PFSK-1 (cell line): ENCODE measurements around the gene TMEM182.

Experiments used
- POLR2AphosphoS5 ChIP-seq: IDR thresholded peaks from 2 replicates; pipeline ENCODE4 v1.6.1; 2012; ENCODE audit warnings: low read depth, mild to moderate bottlenecking, control low read depth, low read length, moderate library complexity
- REST ChIP-seq, 2 experiments: IDR thresholded peaks; 2 replicates each; pipeline versions ENCODE4 v1.6.1 to v1.8.0; 2011 to 2012; ENCODE audit warnings: low read depth in 2 of 2, low read length in 2 of 2, control low read depth in 1 of 2, inconsistent platforms in 1 of 2, mild to moderate bottlenecking in 1 of 2, moderate library complexity in 1 of 2; ENCODE audit not compliant: insufficient read depth in 1 of 2
- SIN3A ChIP-seq: IDR thresholded peaks from 2 replicates; pipeline ENCODE4 v1.6.1; 2012; ENCODE audit warnings: mild to moderate bottlenecking, low read length, moderate library complexity, borderline replicate concordance; ENCODE audit not compliant: insufficient read depth
- TAF1 ChIP-seq: IDR thresholded peaks from 2 replicates; pipeline ENCODE4 v1.6.1; 2012; ENCODE audit warnings: low read length, control low read depth, borderline replicate concordance; ENCODE audit not compliant: insufficient read depth

- TF ChIP-seq REST (IDR thresholded peaks at IDR 0.05; ENCODE audit: insufficient read depth in 1 of 2, low read depth in 2 of 2, low read length in 2 of 2) (no peak), POLR2AphosphoS5 (no peak), TAF1 (no peak), SIN3A (no peak)
Measured at GRCh38 chr2:102755284-102755683, 6.5 kb upstream of the TMEM182 start.
